ENCODE measurements around the gene CASQ1.

- TF ChIP-seq CTCF (IDR thresholded peaks at IDR 0.05) (no peak), EZH2 (IDR thresholded peaks at IDR 0.05; ENCODE audit: borderline replicate concordance, insufficient read depth, low read depth, low read length, poor library complexity, severe bottlenecking) (no peak)
These were observed 32.3 kb upstream of the CASQ1 start for GRCh38 chr1:160158031-160158430.

Data from B cell (primary cell).